ENCODE results near the gene DCDC1. TPM values are rescaled to one million over a fixed set of nuclear protein-coding genes. Genes with fewer than 3 reads are reported as not detected.

The DCDC1 gene
- total RNA-seq, 1 donor from 2014 or later, result 0.03 TPM

Other genes starting within 250 kb of the DCDC1 start
- gene DNAJC24, start 121 bp upstream of the DCDC1 start, total RNA-seq, result 19.3 and 21.2 TPM in 2 replicates
- gene IMMP1L, start 139.9 kb upstream of the DCDC1 start, total RNA-seq, result 21.5 and 42.5 TPM in 2 replicates
- 22.3 and 27.2 TPM in 2 replicates for gene ELP4, start 140.0 kb upstream of the DCDC1 start, total RNA-seq

Data from myocyte (in vitro differentiated cells).